NOMO-1 treated with dmso at 0.1 percent for 144 hours (cell line): ENCODE data around the gene FASTK.

Experiments used
- DNase-seq: peaks from one replicate; lab custom pipeline; 2025; ENCODE audit not compliant: unreplicated experiment; lab: John Stamatoyannopoulos, UW

FASTK gene

GRCh38 chr7:151083071-151083823 is 2.6 kb upstream of the FASTK start, which contains the start of gene TMUB1:
TSS of gene TMUB1 (minus strand) at chr7:151083493. CDS start at chr7:151082563, 930 bp downstream.
- no peak for DNase-seq

GRCh38 chr7:151082141-151083070 is 1.8 kb upstream of the FASTK start:
- DNase-seq: no peak

- DNase-seq: no peak
Measured at GRCh38 chr7:151081170-151082101, 827 bp upstream of the FASTK start.

GRCh38 chr7:151080067-151080521 is 515 bp downstream of the FASTK start:
- no peak for DNase-seq

GRCh38 chr7:151079199-151079910 is 1.3 kb downstream of the FASTK start:
- DNase-seq: no peak

GRCh38 chr7:151078233-151079040 is 2.2 kb downstream of the FASTK start:
- no peak for DNase-seq

GRCh38 chr7:151077705-151078232 is 2.8 kb downstream of the FASTK start:
- DNase-seq: no peak

GRCh38 chr7:151076863-151077704 is 3.5 kb downstream of the FASTK start:
- DNase-seq: no peak

- no peak for DNase-seq
Measured at GRCh38 chr7:151075978-151076426, 4.6 kb downstream of the FASTK start.

GRCh38 chr7:151075662-151075971 is 5.0 kb downstream of the FASTK start:
- DNase-seq: no peak

- DNase-seq: no peak
Measured at GRCh38 chr7:151074817-151075661, 5.6 kb downstream of the FASTK start.

- DNase-seq: no peak
Measured at GRCh38 chr7:151073990-151074389, 6.6 kb downstream of the FASTK start.

GRCh38 chr7:151071032-151071866 is 9.4 kb downstream of the FASTK start:
- no peak for DNase-seq

GRCh38 chr7:151070574-151070960 is 10.0 kb downstream of the FASTK start:
- DNase-seq: no peak

GRCh38 chr7:151069841-151070573 is 10.6 kb downstream of the FASTK start:
- DNase-seq: no peak
